SHP77 (cell line): ENCODE data around the gene SASS6.

Source experiments
- DNase-seq, 2 experiments: peaks; one replicate each; lab custom pipeline; 2025; lab: John Stamatoyannopoulos, UW

SASS6 gene

GRCh38 chr1:100132566-100133477 lies at the start of gene SASS6, which contains the start of gene TRMT13:
Gene SASS6 (minus strand): TSS chr1:100132930. CDS start chr1:100132814, 116 bp downstream.
Gene TRMT13 (plus strand): TSS chr1:100133163. CDS start chr1:100133169, 6 bp downstream.
- DNase-seq: peak; percentile 96

GRCh38 chr1:100178091-100178490 lies 45.4 kb upstream of the SASS6 start, which contains the start of gene LRRC39:
Gene LRRC39 (minus strand): TSS chr1:100178256. CDS start chr1:100168516, 9,740 bp downstream.
- no peak for DNase-seq

- no peak for DNase-seq
These were observed 44.7 kb upstream of the SASS6 start for GRCh38 chr1:100177295-100178041.

GRCh38 chr1:100168051-100168450 lies 35.3 kb upstream of the SASS6 start:
- no peak for DNase-seq

- no peak for DNase-seq
These were observed 32.0 kb upstream of the SASS6 start for GRCh38 chr1:100164702-100165101.

GRCh38 chr1:100164216-100164615 lies 31.5 kb upstream of the SASS6 start:
- DNase-seq: no peak

- no peak for DNase-seq
These were observed 30.2 kb upstream of the SASS6 start for GRCh38 chr1:100162881-100163280.

GRCh38 chr1:100152271-100152670 lies 19.5 kb upstream of the SASS6 start:
- no peak for DNase-seq

- no peak for DNase-seq
These were observed 18.9 kb upstream of the SASS6 start for GRCh38 chr1:100151679-100152078.

GRCh38 chr1:100147875-100148274 lies 15.1 kb upstream of the SASS6 start:
- no peak for DNase-seq

- DNase-seq: no peak
These were observed 14.2 kb upstream of the SASS6 start for GRCh38 chr1:100146958-100147357.

- DNase-seq: no peak
These were observed 12.4 kb upstream of the SASS6 start for GRCh38 chr1:100145116-100145515.

GRCh38 chr1:100142343-100142742 lies 9.6 kb upstream of the SASS6 start:
- no peak for DNase-seq

GRCh38 chr1:100141192-100141591 lies 8.5 kb upstream of the SASS6 start:
- DNase-seq: no peak

- no peak for DNase-seq
These were observed 4.9 kb upstream of the SASS6 start for GRCh38 chr1:100137602-100138001.

GRCh38 chr1:100134872-100135271 lies 2.1 kb upstream of the SASS6 start:
- DNase-seq: no peak

- no peak for DNase-seq
These were observed 1.1 kb downstream of the SASS6 start for GRCh38 chr1:100131623-100132022.

- peak in 1 of 2 experiments; percentile 4 for DNase-seq
These were observed 2.1 kb downstream of the SASS6 start for GRCh38 chr1:100130552-100131077.

- no peak for DNase-seq
These were observed 5.5 kb downstream of the SASS6 start for GRCh38 chr1:100127226-100127625.

GRCh38 chr1:100122177-100122576 lies 10.6 kb downstream of the SASS6 start:
- DNase-seq: no peak

- DNase-seq: no peak
These were observed 17.2 kb downstream of the SASS6 start for GRCh38 chr1:100115524-100115923.

- DNase-seq: no peak
These were observed 23.1 kb downstream of the SASS6 start for GRCh38 chr1:100109554-100110066.
